ENCODE data around the gene BPIFB4. TPM values are rescaled to one million over a fixed set of nuclear protein-coding genes. Genes with fewer than 3 reads are reported as not detected.

BPIFB4 gene
- polyA plus RNA-seq, 1 donor = not detected

Other genes with a start within 250 kb of the BPIFB4 start
- 0.55 TPM for gene EFCAB8, start 220.7 kb upstream of the BPIFB4 start, polyA plus RNA-seq (ENCODE audit: insufficient read length)
- not detected for gene SUN5, start 75.2 kb upstream of the BPIFB4 start, polyA plus RNA-seq (ENCODE audit: insufficient read length)
- gene BPIFB2, start 71.9 kb upstream of the BPIFB4 start, polyA plus RNA-seq (ENCODE audit: insufficient read length) = not detected
- not detected for gene BPIFB6, start 48.0 kb upstream of the BPIFB4 start, polyA plus RNA-seq (ENCODE audit: insufficient read length)
- gene BPIFB3, start 25.7 kb upstream of the BPIFB4 start, polyA plus RNA-seq (ENCODE audit: insufficient read length) = not detected
- gene BPIFA2, start 88.5 kb downstream of the BPIFB4 start, polyA plus RNA-seq (ENCODE audit: insufficient read length) = not detected
- gene BPIFA3, start 137.7 kb downstream of the BPIFB4 start, polyA plus RNA-seq (ENCODE audit: insufficient read length) = not detected
- not detected for gene BPIFA1, start 156.4 kb downstream of the BPIFB4 start, polyA plus RNA-seq (ENCODE audit: insufficient read length)
- not detected for gene BPIFB1, start 203.6 kb downstream of the BPIFB4 start, polyA plus RNA-seq (ENCODE audit: insufficient read length)